Endothelial cell of umbilical vein (primary cell): Measurements from ENCODE around the gene ANGPTL2. TPM values are rescaled to one million over a fixed set of nuclear protein-coding genes. Genes with fewer than 3 reads are reported as not detected.
A peak's percentile ranks its signal among the peaks of the same experiment; 100 is the strongest.

Experiments used
- BruUV-seq: library from RNA; stranded (reverse); fragments of 400-500 nt; replicated peaks from 2 replicates; lab custom pipeline; 2021; lab: Mats Ljungman, UMichigan
- CTCF ChIA-PET: fragments of 300-600, 350-600 bp; sonication (Branson Sonifier 250); formaldehyde crosslinking; loops from one replicate; lab custom pipeline; 2021; ENCODE audit warnings: antibody characterized with exemption, inconsistent platforms; lab: Charles Lee
- POLR2A ChIA-PET: fragments of 300-600, 350-600 bp; sonication (Branson Sonifier 250); formaldehyde crosslinking; loops from one replicate; lab custom pipeline; 2021; ENCODE audit warnings: antibody characterized with exemption, inconsistent platforms; lab: Charles Lee
- DNase-seq: peaks from one replicate; pipeline ENCODE4 v3.0.0-alpha.2; 2011; ENCODE audit warnings: low read depth, low spot score
- FAIRE-seq: peaks from 2 replicates; lab custom pipeline; 2011; peaks lifted over from hg19 to GRCh38; lab: Jason Lieb, UNC
- H2AFZ ChIP-seq: 2 replicates; pipeline ENCODE4 v1.6.0; 2012; ENCODE audit warnings: low read depth, low read length, control low read depth, inconsistent platforms
- H3K27ac ChIP-seq: 2 replicates; pipeline ENCODE4 v1.5.1; 2011; ENCODE audit warnings: low read depth, mild to moderate bottlenecking, control low read depth, low read length, moderate library complexity; ENCODE audit not compliant: insufficient read depth
- H3K27me3 ChIP-seq, 2 experiments: 2 replicates each; pipeline versions ENCODE4 v1.6.0 to v1.6.1; 2011; ENCODE audit warnings: low read length in 2 of 2, mixed read lengths in 1 of 2; ENCODE audit not compliant: control insufficient read depth in 2 of 2, insufficient read depth in 2 of 2
- H3K36me3 ChIP-seq, 2 experiments: 2 replicates in 1 of 2; 3 replicates in 1 of 2; pipeline ENCODE4 v1.5.1; 2011; ENCODE audit warnings: low read length in 2 of 2, mild to moderate bottlenecking in 1 of 2, moderate library complexity in 1 of 2; ENCODE audit not compliant: control insufficient read depth in 2 of 2, insufficient read depth in 2 of 2; ENCODE audit errors: extremely low read depth in 1 of 2
- H3K4me1 ChIP-seq: 3 replicates; pipeline ENCODE4 v1.5.1; 2011; ENCODE audit warnings: mild to moderate bottlenecking, low read length; ENCODE audit not compliant: control insufficient read depth, insufficient read depth; ENCODE audit errors: extremely low read depth
- H3K4me2 ChIP-seq: 2 replicates; pipeline ENCODE4 v1.6.1; 2011; ENCODE audit warnings: low read length, control low read depth, mixed read lengths; ENCODE audit not compliant: insufficient read depth
- H3K4me3 ChIP-seq, 3 experiments: fragments of 200-600 bp in 1 of 3; sonication (generic), shearing (Covaris generic) in 1 of 3; replicated peaks in 1 of 3; 2 replicates each; pipeline ENCODE4 v1.5.1; 2011 to 2016; ENCODE audit warnings: control low read depth in 3 of 3, low read length in 3 of 3, mild to moderate bottlenecking in 2 of 3, inconsistent platforms in 1 of 3, low read depth in 1 of 3, moderate library complexity in 1 of 3; ENCODE audit not compliant: insufficient read depth in 1 of 3
- H3K79me2 ChIP-seq: 2 replicates; pipeline ENCODE4 v1.6.0; 2012; ENCODE audit warnings: low read length, inconsistent platforms; ENCODE audit not compliant: control insufficient read depth, insufficient read depth
- H3K9ac ChIP-seq: replicated peaks from 2 replicates; pipeline ENCODE3; 2011; ENCODE audit warnings: low read length, control low read depth; ENCODE audit not compliant: insufficient read depth; ENCODE audit errors: extremely low read depth
- H3K9me1 ChIP-seq: replicated peaks from 3 replicates; pipeline ENCODE4 v1.6.0; 2011; ENCODE audit warnings: mild to moderate bottlenecking, low read length; ENCODE audit not compliant: control insufficient read depth, insufficient read depth; ENCODE audit errors: extremely low read depth
- H3K9me3 ChIP-seq: replicated peaks from 2 replicates; pipeline ENCODE4 v1.5.1; 2012; ENCODE audit warnings: low read length, inconsistent platforms; ENCODE audit not compliant: control insufficient read depth, insufficient read depth
- H4K20me1 ChIP-seq: replicated peaks from 2 replicates; pipeline ENCODE3; 2011; ENCODE audit warnings: mild to moderate bottlenecking, low read length; ENCODE audit not compliant: control insufficient read depth, insufficient read depth; ENCODE audit errors: extremely low read depth
- EZH2 ChIP-seq: IDR thresholded peaks from 2 replicates; pipeline ENCODE4 v1.6.1; 2012; ENCODE audit warnings: borderline replicate concordance, low read depth, mild to moderate bottlenecking, moderate library complexity, low read length, inconsistent platforms; ENCODE audit not compliant: severe bottlenecking
- FOS ChIP-seq: IDR thresholded peaks from 2 replicates; pipeline ENCODE4 v1.6.1; 2011; ENCODE audit warnings: mild to moderate bottlenecking, low read length, moderate library complexity, borderline replicate concordance; ENCODE audit not compliant: insufficient read depth
- GATA2 ChIP-seq: IDR thresholded peaks from 2 replicates; pipeline ENCODE4 v1.7.0; 2011; ENCODE audit warnings: low read depth, mild to moderate bottlenecking, moderate library complexity, mixed read lengths, low read length; ENCODE audit not compliant: insufficient read length, insufficient read depth
- JUN ChIP-seq: IDR thresholded peaks from 2 replicates; pipeline ENCODE4 v1.6.1; 2011; ENCODE audit warnings: borderline replicate concordance, low read depth; ENCODE audit not compliant: insufficient read length, insufficient read depth
- MYC ChIP-seq: IDR thresholded peaks from one replicate; pipeline ENCODE4 v1.6.1; 2011; ENCODE audit warnings: mild to moderate bottlenecking, low read depth, low read length
- POLR2A ChIP-seq: IDR thresholded peaks from 2 replicates; pipeline ENCODE4 v1.6.1; 2012; ENCODE audit warnings: low read depth, mild to moderate bottlenecking, control low read depth, low read length
- POLR2AphosphoS5 ChIP-seq: IDR thresholded peaks from 2 replicates; pipeline ENCODE4 v1.6.1; 2012; ENCODE audit warnings: low read depth, mild to moderate bottlenecking, control low read depth, low read length, moderate library complexity; ENCODE audit not compliant: insufficient read depth
- dilution Hi-C: fragments of 300-500 bp; cut with MboI; formaldehyde crosslinking; loops from one replicate; pipeline ENCODE4 v1.15.0; 2019; ENCODE audit warnings: low sequenced_read_pairs; ENCODE audit not compliant: extremely low pct_ligation_motif_present
- intact Hi-C: fragments of 100-400 bp; cut with micrococcal nuclease; formaldehyde crosslinking; loops from one replicate; pipeline ENCODE4 v1.10.0; 2022
- polyA plus RNA-seq, 4 experiments: library from polyadenylated mRNA; depleted of rRNA in 3 of 4; stranded (reverse) in 3 of 4; unstranded in 1 of 4; fragments of >200 nt; gene quantifications; 2 replicates each; pipeline versions ENCODE4 v1.2.1 to v1.2.3, GENCODE V29; 2011 to 2012; ENCODE audit warnings: missing spikeins in 1 of 4
- total RNA-seq: library from RNA; stranded (reverse); gene quantifications from 2 replicates; pipeline ENCODE4 v1.2.3, GENCODE V29; 2021
- TF ChIP-seq, protein P1 (sequence below), 2 donors: IDR thresholded peaks; 1 replicate in 1 of 2; 2 replicates in 1 of 2; pipeline ENCODE4 v1.5.1; 2011; ENCODE audit warnings: low read length in 2 of 2, mild to moderate bottlenecking in 2 of 2, moderate library complexity in 2 of 2, control low read depth in 1 of 2, inconsistent platforms in 1 of 2, low read depth in 1 of 2; ENCODE audit not compliant: insufficient read depth in 1 of 2; ENCODE audit errors: extremely low read depth in 1 of 2
- TF ChIP-seq, protein P2 (sequence below): IDR thresholded peaks from 2 replicates; pipeline ENCODE4 v1.6.1; 2011; ENCODE audit not compliant: insufficient read depth, insufficient read length

Gene ANGPTL2
- total and polyA plus RNA-seq, 2 donors (not counting 3 experiments of a cell fraction or from before 2014, with no cell fraction given) = 15.1 to 24.5 TPM

DNA sequence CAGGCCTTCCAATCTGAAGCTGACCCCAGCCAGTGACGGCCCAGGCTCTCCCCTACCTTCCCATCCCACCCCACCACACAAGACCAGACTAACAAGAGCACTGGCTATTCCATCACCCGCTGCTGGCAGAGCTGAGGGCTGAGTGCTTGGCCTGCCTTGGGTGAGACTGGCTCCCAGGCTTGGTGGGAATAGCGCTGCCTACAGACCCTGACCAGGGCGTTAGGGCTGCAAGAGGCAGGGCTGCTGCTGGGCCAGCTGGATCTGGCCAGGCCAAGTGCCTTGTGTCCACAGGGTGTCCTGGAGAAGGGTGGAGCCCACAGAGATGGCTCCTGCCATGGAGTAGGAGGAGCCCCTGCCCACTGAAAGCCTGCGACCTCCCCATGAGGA, 31.6 kb upstream of the ANGPTL2 start:
- dilution Hi-C loops (no loop called here), intact Hi-C loops (no loop called here)
- no peaks in the 10 kb centered on the region for H3K79me2 ChIP-seq
- DNase-seq (peak; percentile 7), FAIRE-seq (no peak)
- no peak overlapping the region for H3K4me3 ChIP-seq
- ChIA-PET CTCF (interaction anchor here (1.3 to 1.8 kb wide), 2 partner anchors 30 to 31 kb away, joined by 3 to 7 read pairs; partner anchors contain the start of gene ANGPTL2), POLR2A (no interaction called here)
- H3K4me1 ChIP-seq = peaks cover 14% of the 10 kb centered on the region
- H3K36me3 ChIP-seq = no peaks in the 10 kb centered on the region
- H2AFZ ChIP-seq = peak overlapping the region; percentile 61
- no peaks in the 10 kb centered on the region for H3K9me1 ChIP-seq
- H3K9ac ChIP-seq = no peak overlapping the region
- no TSS peak for BruUV-seq
- H3K27ac ChIP-seq = no peak overlapping the region
- H4K20me1 ChIP-seq = no peaks in the 10 kb centered on the region
- TF ChIP-seq EZH2 (no peak), MYC (no peak), POLR2AphosphoS5 (no peak), POLR2A (no peak), FOS (no peak), JUN (no peak), GATA2 (no peak)
- TF ChIP-seq, protein P1, sequence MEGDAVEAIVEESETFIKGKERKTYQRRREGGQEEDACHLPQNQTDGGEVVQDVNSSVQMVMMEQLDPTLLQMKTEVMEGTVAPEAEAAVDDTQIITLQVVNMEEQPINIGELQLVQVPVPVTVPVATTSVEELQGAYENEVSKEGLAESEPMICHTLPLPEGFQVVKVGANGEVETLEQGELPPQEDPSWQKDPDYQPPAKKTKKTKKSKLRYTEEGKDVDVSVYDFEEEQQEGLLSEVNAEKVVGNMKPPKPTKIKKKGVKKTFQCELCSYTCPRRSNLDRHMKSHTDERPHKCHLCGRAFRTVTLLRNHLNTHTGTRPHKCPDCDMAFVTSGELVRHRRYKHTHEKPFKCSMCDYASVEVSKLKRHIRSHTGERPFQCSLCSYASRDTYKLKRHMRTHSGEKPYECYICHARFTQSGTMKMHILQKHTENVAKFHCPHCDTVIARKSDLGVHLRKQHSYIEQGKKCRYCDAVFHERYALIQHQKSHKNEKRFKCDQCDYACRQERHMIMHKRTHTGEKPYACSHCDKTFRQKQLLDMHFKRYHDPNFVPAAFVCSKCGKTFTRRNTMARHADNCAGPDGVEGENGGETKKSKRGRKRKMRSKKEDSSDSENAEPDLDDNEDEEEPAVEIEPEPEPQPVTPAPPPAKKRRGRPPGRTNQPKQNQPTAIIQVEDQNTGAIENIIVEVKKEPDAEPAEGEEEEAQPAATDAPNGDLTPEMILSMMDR (IDR thresholded peaks at IDR 0.05; ENCODE audit: extremely low read depth in 1 of 2, insufficient read depth in 1 of 2, low read depth in 1 of 2, low read length in 2 of 2) = no peak
- TF ChIP-seq, protein P2, sequence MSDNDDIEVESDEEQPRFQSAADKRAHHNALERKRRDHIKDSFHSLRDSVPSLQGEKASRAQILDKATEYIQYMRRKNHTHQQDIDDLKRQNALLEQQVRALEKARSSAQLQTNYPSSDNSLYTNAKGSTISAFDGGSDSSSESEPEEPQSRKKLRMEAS = no peak
- no peaks in the 10 kb centered on the region for H3K9me3 ChIP-seq
- H3K4me2 ChIP-seq = peak overlapping the region; percentile 61
- no peaks in the 10 kb centered on the region for H3K27me3 ChIP-seq
